ENCODE results near the gene WFIKKN1.

DNA sequence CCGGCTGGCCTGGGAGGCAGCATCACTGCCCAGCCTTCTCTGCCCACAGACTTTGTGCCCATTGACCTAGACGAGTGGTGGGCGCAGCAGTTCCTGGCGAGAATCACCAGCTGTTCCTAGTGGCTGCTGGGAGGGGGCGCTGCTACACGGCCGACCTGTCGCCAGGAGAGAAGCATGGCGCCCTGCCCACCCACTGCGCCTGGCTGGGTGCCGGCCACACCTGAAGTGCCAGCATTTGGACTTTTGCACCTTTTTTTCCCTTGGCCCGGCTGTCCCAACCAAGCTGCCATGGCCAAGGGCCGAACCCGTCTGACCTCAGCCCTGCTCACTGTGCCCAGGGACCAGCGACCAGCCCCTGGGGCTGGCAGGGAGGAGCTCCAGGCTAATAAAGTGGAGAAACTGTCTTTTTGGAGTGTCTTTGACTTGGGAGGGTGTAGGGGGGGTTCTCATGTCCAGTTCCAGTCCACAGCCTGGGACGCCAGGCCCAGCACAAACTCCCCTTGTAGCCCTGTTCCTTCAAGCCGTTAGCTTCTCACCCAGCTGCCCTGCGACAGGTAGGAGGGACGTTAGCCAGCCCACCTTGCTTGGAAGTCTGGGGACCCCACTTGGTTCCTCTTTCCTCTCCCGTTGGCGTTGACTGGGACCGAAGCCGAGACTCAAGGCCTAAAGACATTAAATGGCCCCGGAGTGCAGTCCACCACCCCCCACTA, 17.4 kb downstream of the WFIKKN1 start:
- TF ChIP-seq POLR2A (IDR thresholded peaks at IDR 0.05; ENCODE audit: low read depth, low read length) (peak; percentile 0; the same call in 1 of the 2 replicates), TAF1 (IDR thresholded peaks at IDR 0.05; ENCODE audit: borderline replicate concordance, low read depth, low read length) (no peak)
